Mesenchymal stem cell (in vitro differentiated cells and primary cell): Measurements from ENCODE around the gene CARD11.

Experiments used
- DNase-seq: peaks from one replicate; pipeline ENCODE4 v3.0.0-alpha.2; 2013
- H2AFZ ChIP-seq: one replicate; pipeline ENCODE4 v1.6.1; 2013; ENCODE audit warnings: low read depth, mild to moderate bottlenecking, control low read depth, inconsistent platforms, low read length, moderate library complexity
- H2AK5ac ChIP-seq: 2 replicates; pipeline ENCODE4 v1.6.1; 2013; ENCODE audit warnings: low read length, moderate library complexity, mild to moderate bottlenecking, inconsistent platforms; ENCODE audit not compliant: severe bottlenecking
- H2BK120ac ChIP-seq: one replicate; pipeline ENCODE4 v1.6.1; 2013; ENCODE audit warnings: low read depth, mild to moderate bottlenecking, inconsistent platforms, low read length, moderate library complexity
- H2BK12ac ChIP-seq, 2 experiments: one replicate each; pipeline ENCODE4 v1.6.1; 2013; ENCODE audit warnings: inconsistent platforms in 2 of 2, low read length in 2 of 2, mild to moderate bottlenecking in 2 of 2, moderate library complexity in 2 of 2, control low read depth in 1 of 2
- H2BK15ac ChIP-seq: one replicate; pipeline ENCODE4 v1.6.1; 2013; ENCODE audit warnings: mild to moderate bottlenecking, low read depth, inconsistent platforms; ENCODE audit not compliant: poor library complexity, severe bottlenecking
- H2BK5ac ChIP-seq: 2 replicates; pipeline ENCODE4 v1.6.1; 2013; ENCODE audit warnings: low read depth, mild to moderate bottlenecking, low read length, control low read depth, inconsistent platforms; ENCODE audit not compliant: poor library complexity, severe bottlenecking
- H3K14ac ChIP-seq, 2 experiments: one replicate each; pipeline ENCODE4 v1.6.1; 2013; ENCODE audit warnings: inconsistent platforms in 2 of 2, low read length in 2 of 2, control low read depth in 1 of 2, mild to moderate bottlenecking in 1 of 2, moderate library complexity in 1 of 2
- H3K18ac ChIP-seq, 2 experiments: one replicate each; pipeline ENCODE4 v1.6.1; 2013; ENCODE audit warnings: inconsistent platforms in 2 of 2, low read length in 2 of 2, control low read depth in 1 of 2, low read depth in 1 of 2, mild to moderate bottlenecking in 1 of 2
- H3K23ac ChIP-seq, 2 experiments: one replicate each; pipeline ENCODE4 v1.6.1; 2013; ENCODE audit warnings: inconsistent platforms in 2 of 2, low read length in 2 of 2, mild to moderate bottlenecking in 2 of 2, moderate library complexity in 2 of 2, control low read depth in 1 of 2
- H3K27ac ChIP-seq: 2 replicates; pipeline ENCODE4 v1.5.1; 2013; ENCODE audit warnings: mild to moderate bottlenecking, moderate library complexity, low read length, control low read depth, inconsistent platforms; ENCODE audit not compliant: poor library complexity, severe bottlenecking
- H3K27me3 ChIP-seq, 2 experiments: 2 replicates each; pipeline versions ENCODE4 v1.6.1 to v1.7.0; 2013; ENCODE audit warnings: low read length in 2 of 2, mild to moderate bottlenecking in 2 of 2, moderate library complexity in 2 of 2, control low read depth in 1 of 2, inconsistent platforms in 1 of 2; ENCODE audit not compliant: control insufficient read depth in 1 of 2, insufficient read depth in 1 of 2
- H3K36me3 ChIP-seq, 2 experiments: 2 replicates each; pipeline versions ENCODE4 v1.6.1 to v1.7.0; 2013; ENCODE audit warnings: low read length in 2 of 2, control low read depth in 1 of 2, inconsistent platforms in 1 of 2, low read depth in 1 of 2, mild to moderate bottlenecking in 1 of 2; ENCODE audit not compliant: insufficient read depth in 2 of 2, control insufficient read depth in 1 of 2
- H3K4ac ChIP-seq, 2 experiments: one replicate each; pipeline ENCODE4 v1.6.1; 2013; ENCODE audit warnings: inconsistent platforms in 2 of 2, low read length in 2 of 2, mild to moderate bottlenecking in 2 of 2, moderate library complexity in 2 of 2, control low read depth in 1 of 2, low read depth in 1 of 2
- H3K4me1 ChIP-seq: 2 replicates; pipeline ENCODE4 v1.6.1; 2013; ENCODE audit warnings: low read depth, low read length, control low read depth; ENCODE audit not compliant: control insufficient read depth, insufficient read depth
- H3K4me2 ChIP-seq: 2 replicates; pipeline ENCODE4 v1.6.1; 2013; ENCODE audit warnings: low read length, mild to moderate bottlenecking, inconsistent platforms; ENCODE audit not compliant: poor library complexity, severe bottlenecking
- H3K4me3 ChIP-seq, 2 experiments: 2 replicates each; pipeline versions ENCODE4 v1.5.1 to v1.7.0; 2013; ENCODE audit warnings: low read length in 2 of 2, mild to moderate bottlenecking in 2 of 2, control low read depth in 1 of 2, low read depth in 1 of 2; ENCODE audit not compliant: insufficient read depth in 1 of 2
- H3K79me1 ChIP-seq: replicated peaks from 2 replicates; pipeline ENCODE4 v1.6.1; 2013; ENCODE audit warnings: mild to moderate bottlenecking, control low read depth, low read length, inconsistent platforms; ENCODE audit not compliant: poor library complexity, severe bottlenecking
- H3K9ac ChIP-seq: 2 replicates; pipeline ENCODE4 v1.7.0; 2013; ENCODE audit warnings: mild to moderate bottlenecking, low read length, moderate library complexity
- H3K9me3 ChIP-seq: 2 replicates; pipeline ENCODE4 v1.7.0; 2013; ENCODE audit warnings: mild to moderate bottlenecking, low read length; ENCODE audit not compliant: control insufficient read depth
- H4K8ac ChIP-seq: one replicate; pipeline ENCODE4 v1.6.1; 2013; ENCODE audit warnings: inconsistent platforms, mild to moderate bottlenecking, low read length, moderate library complexity
- H4K91ac ChIP-seq: one replicate; pipeline ENCODE4 v1.6.1; 2013; ENCODE audit warnings: mild to moderate bottlenecking, low read length, inconsistent platforms
- WGBS: methylation state at CpG from one replicate; pipeline ENCODE4 v1.1.7; 2013; ENCODE audit warnings: mixed read lengths; 5-methylcytosine and 5-hydroxymethylcytosine counted together

CARD11 gene

DNA sequence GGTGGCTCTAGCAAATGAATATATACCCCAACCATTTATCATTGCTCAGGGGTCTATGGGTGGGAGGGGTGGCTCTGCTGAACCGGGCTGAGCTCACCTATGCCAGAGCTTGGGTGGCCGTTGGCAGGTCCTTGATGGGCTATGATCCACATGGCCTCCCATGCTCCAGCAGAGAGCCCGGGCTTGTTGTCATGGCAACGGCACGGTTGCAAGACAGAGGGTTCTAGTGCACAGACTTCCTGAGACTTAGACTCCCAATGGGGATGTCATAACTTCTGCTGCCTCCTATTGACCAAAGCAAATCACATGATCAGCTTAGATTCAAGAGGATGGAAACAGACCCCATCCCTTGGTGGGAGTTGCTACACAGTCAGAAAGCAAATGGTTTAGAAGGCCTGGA, 36.4 kb upstream of the CARD11 start:
- 92% methylated on average over 5 of the region's 5 CpGs for WGBS
- no peak overlapping the region for H2AK5ac ChIP-seq
- H4K91ac ChIP-seq, result no peak overlapping the region
- H3K27ac ChIP-seq, result no peak overlapping the region
- H3K18ac ChIP-seq, result no peak overlapping the region
- no peak overlapping the region for H2AFZ ChIP-seq
- no peaks in the 10 kb centered on the region for H3K36me3 ChIP-seq
- H3K4me1 ChIP-seq, result no peaks in the 10 kb centered on the region
- no peak overlapping the region for H3K14ac ChIP-seq
- DNase-seq, result no peak
- peaks cover 6% of the 10 kb centered on the region for H3K9me3 ChIP-seq
- no peak overlapping the region for H2BK12ac ChIP-seq
- no peak overlapping the region for H3K4ac ChIP-seq
- H2BK120ac ChIP-seq, result no peak overlapping the region
- no peak overlapping the region for H3K4me2 ChIP-seq
- H2BK5ac ChIP-seq, result no peak overlapping the region
- H4K8ac ChIP-seq, result no peak overlapping the region
- no peaks in the 10 kb centered on the region for H3K79me1 ChIP-seq
- H3K23ac ChIP-seq, result no peak overlapping the region
- no peak overlapping the region for H3K4me3 ChIP-seq
- H3K27me3 ChIP-seq, result peaks cover 0 to 4% of the 10 kb centered on the region in 2 experiments
- no peak overlapping the region for H3K9ac ChIP-seq
- H2BK15ac ChIP-seq, result no peak overlapping the region

- no peak overlapping the region for H3K27ac ChIP-seq
- no peak overlapping the region for H3K4me2 ChIP-seq
- 95% methylated on average over 7 of the region's 7 CpGs for WGBS
- no peak overlapping the region for H3K4me3 ChIP-seq
- no peak overlapping the region for H3K4ac ChIP-seq
- H3K14ac ChIP-seq, result no peak overlapping the region
- peaks cover 0 to 8% of the 10 kb centered on the region in 2 experiments for H3K27me3 ChIP-seq
- H2AFZ ChIP-seq, result no peak overlapping the region
- no peaks in the 10 kb centered on the region for H3K36me3 ChIP-seq
- no peak overlapping the region for H2BK15ac ChIP-seq
- no peaks in the 10 kb centered on the region for H3K79me1 ChIP-seq
- no peak overlapping the region for H4K91ac ChIP-seq
- H3K18ac ChIP-seq, result no peak overlapping the region
- H3K23ac ChIP-seq, result no peak overlapping the region
- peaks cover 6% of the 10 kb centered on the region for H3K9me3 ChIP-seq
- H2BK5ac ChIP-seq, result no peak overlapping the region
- no peak for DNase-seq
- H2AK5ac ChIP-seq, result no peak overlapping the region
- no peak overlapping the region for H4K8ac ChIP-seq
- no peaks in the 10 kb centered on the region for H3K4me1 ChIP-seq
- H2BK120ac ChIP-seq, result no peak overlapping the region
- H2BK12ac ChIP-seq, result no peak overlapping the region
- H3K9ac ChIP-seq, result no peak overlapping the region
Measured at GRCh38 chr7:3078514-3078913, 34.8 kb upstream of the CARD11 start.

DNA sequence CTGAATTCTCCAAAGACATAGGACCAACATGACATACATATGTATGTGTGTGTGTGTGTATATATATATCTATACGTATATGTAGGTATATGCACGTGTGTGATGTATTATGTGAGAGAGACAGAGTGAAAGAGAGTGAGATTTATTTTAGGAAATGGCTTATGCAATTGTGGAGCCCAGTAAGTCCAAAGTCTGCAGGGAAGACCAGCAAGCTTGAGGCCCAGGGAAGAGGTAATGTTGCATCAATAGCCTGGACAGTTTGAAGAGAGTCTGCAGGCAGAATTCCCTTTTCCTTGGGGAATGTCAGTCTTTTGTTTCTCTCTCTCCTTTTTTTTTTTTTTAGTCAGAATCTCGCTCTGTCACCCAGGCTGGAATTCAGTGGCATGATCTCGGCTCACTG, 33.0 kb upstream of the CARD11 start:
- Histone ChIP-seq H3K27ac (no peak overlapping the region), H2BK120ac (no peak overlapping the region), H2AK5ac (no peak overlapping the region), H2BK12ac (no peak overlapping the region), H3K4me1 (no peaks in the 10 kb centered on the region), H3K4me3 (no peak overlapping the region), H3K18ac (no peak overlapping the region), H3K79me1 (no peaks in the 10 kb centered on the region), H3K9me3 (peaks cover 6% of the 10 kb centered on the region), H2BK5ac (no peak overlapping the region), H3K36me3 (no peaks in the 10 kb centered on the region), H3K14ac (no peak overlapping the region), H3K27me3 (peaks cover 0 to 11% of the 10 kb centered on the region in 2 experiments), H3K23ac (no peak overlapping the region), H2AFZ (no peak overlapping the region), H4K91ac (no peak overlapping the region), H3K4me2 (no peak overlapping the region), H3K4ac (no peak overlapping the region), H3K9ac (no peak overlapping the region), H2BK15ac (no peak overlapping the region), H4K8ac (no peak overlapping the region)
- DNase-seq, result no peak
- 88% methylated on average over 4 of the region's 4 CpGs for WGBS

GRCh38 chr7:3076163-3076562, 32.5 kb upstream of the CARD11 start:
- Histone ChIP-seq H2BK12ac (no peak overlapping the region), H2BK15ac (no peak overlapping the region), H3K4me1 (no peaks in the 10 kb centered on the region), H2BK120ac (no peak overlapping the region), H3K4me3 (no peak overlapping the region), H2AFZ (no peak overlapping the region), H3K27ac (no peak overlapping the region), H2AK5ac (no peak overlapping the region), H3K9me3 (peaks cover 7% of the 10 kb centered on the region), H3K18ac (no peak overlapping the region), H4K91ac (no peak overlapping the region), H2BK5ac (no peak overlapping the region), H3K4ac (no peak overlapping the region), H3K79me1 (no peaks in the 10 kb centered on the region), H4K8ac (no peak overlapping the region), H3K14ac (no peak overlapping the region), H3K23ac (no peak overlapping the region), H3K9ac (no peak overlapping the region), H3K27me3 (peaks cover 0 to 11% of the 10 kb centered on the region in 2 experiments), H3K36me3 (no peaks in the 10 kb centered on the region), H3K4me2 (no peak overlapping the region)
- no peak for DNase-seq
- WGBS, result 55% methylated on average over 3 of the region's 3 CpGs
